HG03135 (cell line): ENCODE results near the gene CNTNAP3.
"Not testable (repeated sequence)": the region's sequence is repeated elsewhere in the genome, so short reads cannot be mapped to it uniquely, and the experiment has no call there.

Source experiments
- ATAC-seq: cut with Tn5 transposase; IDR thresholded peaks from one replicate; pipeline ENCODE4 v1.9.1; 2021; ENCODE audit warnings: mild to moderate bottlenecking, moderate library complexity; ENCODE audit not compliant: unreplicated experiment

The CNTNAP3 gene

DNA sequence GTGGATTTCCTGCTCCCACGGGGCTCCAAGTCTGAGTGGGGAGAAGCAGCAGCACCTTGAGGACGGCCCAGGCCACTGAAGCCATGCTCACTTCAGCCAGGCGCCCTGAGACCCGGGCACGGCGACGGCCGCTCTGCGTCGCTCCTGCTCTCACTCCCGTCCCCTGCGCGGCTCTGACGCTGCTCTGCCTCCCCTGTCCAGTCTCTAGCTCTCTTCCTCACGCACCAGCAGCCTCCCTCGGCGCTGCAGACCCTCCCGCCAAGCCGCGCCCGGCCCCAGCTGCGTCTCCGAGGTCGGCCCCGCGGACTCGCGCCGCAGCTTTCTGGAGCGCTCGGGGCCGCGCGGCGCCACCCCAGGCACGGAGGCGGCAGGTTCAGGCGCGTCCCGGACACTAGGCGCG lies at the start of gene CNTNAP3:
Gene CNTNAP3 (minus strand): TSS at position 188 of the 400 bp plus-strand sequence. CDS start 103 bp downstream, at position 85.
- not testable (repeated sequence) for ATAC-seq

DNA sequence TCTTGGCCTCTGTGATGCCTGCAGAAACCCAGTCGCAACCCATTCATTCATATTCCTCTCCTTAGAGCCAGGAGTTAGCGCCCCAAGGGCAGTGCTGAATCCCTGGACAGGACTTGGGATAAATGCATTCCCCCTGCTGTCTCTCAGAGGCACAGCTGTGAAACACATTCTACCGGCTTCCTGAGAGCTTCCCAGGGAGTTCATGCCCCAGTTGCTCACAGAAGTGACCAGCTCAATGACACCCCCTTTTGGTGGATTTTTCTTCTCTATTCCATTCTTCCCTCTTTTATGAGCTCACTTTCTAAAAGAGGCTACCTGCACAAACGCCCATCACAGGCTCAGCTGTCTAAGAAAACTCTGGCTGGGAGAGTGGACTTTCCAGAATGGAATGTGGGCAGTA lies 8.0 kb downstream of the CNTNAP3 start:
- ATAC-seq, result not testable (repeated sequence)

DNA sequence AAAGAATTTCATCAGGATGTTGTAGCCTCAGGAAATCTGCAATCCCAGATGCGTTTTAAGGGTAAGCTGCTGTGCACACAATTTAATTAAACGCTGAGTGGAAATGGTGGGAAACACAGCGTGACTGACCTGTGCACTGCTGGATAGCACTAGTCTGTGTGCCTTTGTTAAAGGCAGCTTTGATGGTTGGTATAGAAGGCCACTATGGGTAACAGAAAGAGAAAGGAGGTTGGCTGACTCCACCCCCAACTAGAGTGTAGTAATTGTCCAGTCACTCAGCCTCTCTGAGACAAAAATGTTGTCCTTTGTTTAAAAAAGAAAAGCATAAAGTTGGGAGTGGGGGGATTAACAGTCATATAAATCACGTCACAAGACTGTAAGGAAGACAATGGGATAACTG lies 45.5 kb downstream of the CNTNAP3 start:
- not testable (repeated sequence) for ATAC-seq

DNA sequence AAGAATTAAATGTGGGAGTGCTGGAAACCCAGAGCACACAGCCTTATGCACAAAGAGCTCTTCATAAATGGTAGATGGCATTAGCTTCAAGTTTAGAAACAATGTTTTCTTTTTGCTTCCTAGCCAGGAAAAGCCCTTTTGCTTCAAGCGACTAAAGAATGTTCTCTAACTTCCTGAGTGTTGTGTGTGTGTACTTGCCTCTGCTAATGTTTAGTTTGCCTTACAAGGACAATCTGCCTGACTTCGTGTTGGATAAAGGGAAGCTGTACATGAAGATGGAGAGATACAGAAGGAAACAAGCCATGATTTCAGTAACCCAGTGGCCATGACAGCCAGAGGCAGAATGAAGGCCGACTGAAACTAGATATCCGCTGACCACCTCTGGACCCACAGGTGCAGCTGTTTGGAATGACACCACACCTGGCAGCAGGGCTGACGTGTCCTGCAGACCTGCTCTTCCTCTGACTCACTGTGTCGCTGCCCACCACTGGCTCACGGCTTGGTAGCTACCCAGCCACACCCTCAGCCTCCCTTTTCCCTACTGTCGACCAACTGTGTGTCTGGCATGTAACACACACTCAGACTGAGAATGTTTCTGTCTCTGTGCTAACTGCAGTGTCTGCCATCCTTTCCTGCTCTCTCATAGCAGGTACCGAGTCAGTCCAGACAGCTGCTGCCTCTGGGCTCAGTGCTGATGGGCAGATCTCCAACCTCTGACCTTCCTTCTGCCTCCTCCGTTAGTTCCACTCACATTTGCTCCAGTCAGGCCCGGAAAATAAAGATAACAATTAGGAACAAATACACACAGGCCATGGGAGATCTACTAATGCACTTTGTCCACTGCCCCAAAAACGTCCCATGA lies 55.6 kb downstream of the CNTNAP3 start:
- not testable (repeated sequence) for ATAC-seq

DNA sequence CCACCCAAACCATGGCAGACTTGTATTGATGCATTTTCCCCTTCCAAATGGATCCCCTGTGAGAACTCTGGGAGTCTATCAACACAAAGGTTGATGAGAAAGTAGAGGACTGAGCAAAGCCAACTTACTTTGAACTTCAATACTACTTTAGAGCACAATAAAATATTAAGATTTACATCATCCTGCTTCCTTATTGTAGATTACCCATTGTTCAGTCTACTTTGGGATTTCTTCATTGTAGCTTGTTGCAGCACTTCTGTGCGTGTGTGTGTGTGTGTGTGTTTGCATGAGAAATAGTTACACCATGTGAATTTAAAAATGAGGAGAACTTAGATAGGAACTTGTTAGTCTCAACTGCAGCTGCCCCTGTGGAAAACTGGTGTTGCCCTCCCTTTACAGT lies 72.0 kb downstream of the CNTNAP3 start:
- ATAC-seq, result not testable (repeated sequence)

DNA sequence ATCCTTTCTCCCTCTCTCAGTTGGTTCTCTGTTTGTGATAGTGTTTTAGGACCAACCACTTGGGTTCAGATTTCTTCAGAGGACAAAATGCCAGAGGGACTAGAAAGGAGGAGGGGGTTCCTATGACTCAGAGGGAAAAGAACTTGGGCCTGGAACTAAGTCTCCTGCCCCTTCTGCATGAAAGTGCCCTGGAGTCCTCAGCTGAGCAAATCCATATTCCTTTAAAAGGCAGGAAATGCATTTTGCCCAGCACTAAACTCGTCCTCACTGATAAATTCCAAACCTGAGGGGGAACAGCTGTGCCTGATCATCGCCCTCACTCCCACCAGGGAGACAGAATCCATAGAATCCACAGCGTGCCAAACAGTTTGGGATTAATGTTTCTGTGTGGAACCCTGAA lies 78.2 kb downstream of the CNTNAP3 start:
- not testable (repeated sequence) for ATAC-seq

DNA sequence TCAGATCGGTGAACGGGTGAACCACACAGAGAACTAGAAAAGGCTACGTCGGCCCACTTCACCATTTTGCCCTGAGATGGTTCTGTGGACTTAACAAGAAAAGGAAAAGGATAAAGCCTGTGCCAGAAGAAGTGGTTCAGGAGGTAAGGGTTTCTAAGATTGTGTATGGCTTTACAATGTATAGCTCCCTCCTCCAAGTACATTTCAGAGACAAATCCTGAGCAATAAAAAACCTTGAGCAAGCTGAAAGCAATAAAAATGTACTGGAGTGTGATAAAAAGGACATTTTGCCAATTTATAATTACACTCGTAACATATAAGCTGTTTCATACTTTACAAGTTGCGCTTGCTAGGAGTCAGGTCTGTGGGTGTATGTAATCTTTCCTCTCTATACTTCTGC lies 81.3 kb downstream of the CNTNAP3 start:
- ATAC-seq, result not testable (repeated sequence)

DNA sequence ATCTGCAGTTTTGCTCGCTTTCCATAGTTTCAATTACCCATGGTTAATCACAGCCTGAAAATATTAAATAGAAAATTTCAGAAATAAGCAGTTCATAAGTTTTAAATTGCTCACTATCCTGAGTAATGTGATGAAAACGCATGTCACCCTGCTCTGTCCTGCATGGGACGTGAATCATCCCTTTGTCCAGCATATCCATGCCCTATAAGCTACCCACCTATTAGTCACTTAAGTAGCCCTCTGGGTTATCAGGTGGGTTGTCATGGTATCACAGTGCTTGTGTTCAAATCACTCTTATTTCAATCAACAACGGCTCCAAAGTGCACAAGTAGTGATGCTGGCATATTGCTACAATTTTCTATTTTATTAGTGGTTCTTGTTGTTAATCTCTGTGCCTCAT lies 82.1 kb downstream of the CNTNAP3 start:
- not testable (repeated sequence) for ATAC-seq

DNA sequence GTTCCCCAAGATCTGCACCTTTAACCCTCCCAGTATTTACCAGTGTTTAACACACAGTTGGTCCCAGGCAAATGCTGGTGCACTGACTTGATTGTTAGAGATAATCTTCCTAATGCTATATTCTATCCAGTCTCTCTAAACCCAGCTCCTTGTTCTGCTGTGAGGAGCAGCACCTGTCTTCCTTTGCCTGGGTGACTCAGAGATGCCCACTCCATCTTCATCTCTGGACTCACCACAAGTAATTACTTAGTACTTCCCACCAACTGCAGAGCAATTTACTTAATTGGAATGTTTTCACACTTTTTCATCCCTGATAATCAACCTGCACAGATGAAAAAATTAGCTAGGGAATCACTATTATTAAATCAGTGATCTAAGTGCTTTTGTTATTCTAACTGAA lies 87.6 kb downstream of the CNTNAP3 start:
- ATAC-seq, result not testable (repeated sequence)

DNA sequence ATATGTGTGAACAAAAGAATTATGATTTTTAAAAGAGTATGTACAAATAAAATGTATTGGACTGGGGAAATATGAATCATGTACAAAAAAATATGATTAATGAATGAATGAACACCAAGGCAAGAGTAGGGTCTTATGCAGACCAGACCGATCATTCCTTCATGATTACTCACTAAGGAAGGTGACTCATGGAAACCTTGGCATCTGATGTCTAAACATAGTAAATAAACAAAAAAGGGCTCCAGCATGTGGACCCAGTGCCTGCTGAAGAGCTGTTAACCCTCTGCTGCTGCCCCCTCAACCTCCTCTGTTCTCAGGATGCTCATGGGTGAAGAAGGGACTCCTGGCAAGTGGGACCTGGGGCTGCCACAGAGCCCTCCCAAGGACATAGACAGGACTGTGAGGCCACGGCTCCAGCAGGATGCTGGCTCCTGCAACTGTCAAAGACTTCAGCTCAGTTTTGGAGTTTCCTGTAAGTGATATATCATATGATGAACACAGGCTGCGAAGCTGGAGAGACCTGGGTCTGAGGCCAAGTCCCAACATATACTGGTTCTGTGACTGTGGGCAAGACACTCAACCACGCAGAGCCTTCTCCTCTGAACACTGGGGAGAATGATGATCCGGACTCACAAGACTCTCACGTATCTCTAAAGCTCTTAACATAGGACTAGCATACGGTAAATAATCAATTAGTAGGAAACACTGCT lies 89.8 kb downstream of the CNTNAP3 start:
- ATAC-seq, result not testable (repeated sequence)

DNA sequence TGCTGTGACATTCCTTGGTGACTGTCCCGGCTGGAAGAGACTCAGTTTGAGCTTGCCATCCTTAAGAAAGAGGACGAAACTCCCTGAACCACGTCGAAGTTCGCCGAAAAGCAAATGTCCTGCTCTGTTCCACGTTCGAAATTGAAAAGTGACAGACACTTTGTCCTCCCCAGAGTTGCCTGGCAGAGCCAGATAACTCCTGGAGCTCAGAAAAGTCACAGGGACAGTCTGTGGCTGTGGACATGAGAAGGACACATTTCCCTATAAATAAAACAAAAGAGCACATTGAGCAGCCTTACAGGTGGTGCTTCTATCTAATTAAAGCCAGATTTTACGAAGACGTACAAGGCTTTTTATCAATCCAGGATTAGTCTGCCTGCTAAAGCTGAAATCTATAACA lies 116.6 kb downstream of the CNTNAP3 start:
- ATAC-seq, result not testable (repeated sequence)

DNA sequence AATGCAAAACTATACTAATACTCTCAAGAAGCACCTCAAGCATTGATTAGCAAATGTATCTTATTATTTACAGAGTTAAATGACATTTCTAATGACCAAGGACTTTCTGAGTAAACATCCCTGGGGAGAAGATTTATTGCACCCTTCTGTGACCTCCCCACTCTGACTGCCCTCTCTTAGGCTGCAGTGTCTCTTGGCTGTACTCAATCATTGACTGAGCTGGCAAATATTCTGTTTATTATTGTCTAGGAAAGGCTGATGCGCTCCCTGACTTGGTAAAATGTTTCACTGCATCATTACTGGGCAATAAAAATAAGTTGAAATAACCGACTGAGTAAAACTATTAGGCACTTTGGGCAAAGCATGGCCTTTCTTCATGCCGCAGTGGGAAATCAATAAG lies 130.3 kb downstream of the CNTNAP3 start:
- ATAC-seq, result not testable (repeated sequence)

DNA sequence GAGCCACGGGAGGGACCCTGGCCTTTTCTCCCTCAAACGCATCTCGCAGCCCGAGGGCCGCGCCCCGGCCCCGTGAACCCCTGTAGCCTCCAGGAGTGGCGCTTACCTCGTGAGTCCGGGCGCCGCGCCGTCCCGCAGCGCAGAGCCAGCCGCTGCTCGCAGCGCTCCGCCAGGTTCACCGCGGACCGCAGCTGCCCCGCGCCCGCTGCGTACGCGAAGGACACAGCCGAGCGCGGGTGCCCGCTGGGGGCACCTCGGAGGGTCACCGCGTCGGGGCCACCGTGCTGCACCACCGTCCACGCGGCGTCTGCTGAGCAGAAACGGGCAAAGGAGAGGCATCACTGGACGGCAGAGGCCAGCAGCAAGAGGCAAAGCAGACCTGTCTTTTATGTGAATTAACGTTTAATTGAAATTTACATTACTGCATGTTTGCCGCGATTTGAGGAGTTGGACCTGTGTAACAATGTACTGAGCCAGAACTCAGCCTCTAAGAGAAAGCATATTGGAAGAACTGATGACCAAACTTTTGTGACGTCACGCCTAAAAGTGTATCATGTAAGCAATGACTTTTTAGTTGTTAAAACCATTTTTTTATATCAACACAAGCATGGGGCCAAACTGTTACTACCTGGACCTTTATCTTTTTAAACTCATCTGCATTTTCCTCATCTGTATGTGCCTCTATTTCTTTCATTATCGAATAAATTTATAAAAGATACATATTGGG lies 155.0 kb downstream of the CNTNAP3 start:
- not testable (repeated sequence) for ATAC-seq

DNA sequence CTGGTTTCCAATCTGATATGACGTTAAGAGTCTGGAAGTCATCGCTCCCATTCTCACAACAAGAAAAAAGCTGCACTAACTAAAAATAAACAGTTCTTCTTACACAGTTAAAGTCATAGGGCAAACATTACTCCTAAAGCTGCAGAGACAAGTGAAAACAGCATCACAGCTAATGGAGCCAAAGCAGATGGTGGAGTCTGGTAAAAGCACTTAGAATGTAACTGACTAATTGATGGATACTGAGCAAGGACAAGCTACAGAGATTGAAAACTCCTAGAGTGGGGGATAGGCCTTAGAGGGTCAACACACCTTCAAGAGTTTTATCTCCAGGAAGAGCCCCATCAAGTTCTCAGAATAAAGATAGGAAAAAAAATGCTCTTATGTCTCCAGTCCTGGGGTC lies 166.6 kb downstream of the CNTNAP3 start:
- ATAC-seq, result not testable (repeated sequence)

DNA sequence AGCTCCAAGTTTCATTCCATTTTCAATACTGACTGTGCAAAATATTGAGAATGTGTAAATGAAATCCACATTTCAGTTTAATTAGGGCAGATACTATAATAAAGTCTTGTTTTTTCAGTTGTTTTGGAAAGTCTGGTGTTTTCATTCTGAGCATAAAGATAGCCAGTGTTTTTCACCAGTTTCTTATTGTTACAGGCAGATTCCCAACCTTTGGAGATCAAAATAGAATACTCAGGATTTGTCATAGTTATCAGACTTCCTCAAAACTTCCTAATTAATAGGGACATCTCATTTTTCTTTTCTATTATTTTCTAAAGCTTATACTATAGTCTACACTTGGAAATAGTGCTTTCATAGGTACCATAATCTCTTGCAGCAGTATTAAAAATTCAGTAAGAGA lies 176.2 kb downstream of the CNTNAP3 start:
- ATAC-seq, result not testable (repeated sequence)

DNA sequence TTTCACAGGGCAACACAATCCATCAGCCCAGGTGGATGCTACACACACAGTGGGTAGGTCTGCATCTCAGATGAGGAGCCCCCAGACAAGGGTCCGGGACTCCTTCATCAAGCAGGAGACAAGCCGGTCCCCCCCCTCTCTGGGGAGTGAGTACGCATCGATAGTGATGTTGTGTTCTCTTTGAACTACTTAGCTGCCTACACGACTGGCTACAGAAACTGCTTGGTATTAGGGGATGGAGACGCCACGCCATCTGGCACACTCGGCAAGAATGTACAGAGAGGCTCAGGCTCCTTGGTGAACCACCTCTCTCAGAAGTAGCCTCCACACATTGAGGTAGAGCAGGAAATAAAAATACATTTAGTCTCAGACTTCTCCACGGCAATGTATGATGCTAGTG lies 179.8 kb downstream of the CNTNAP3 start:
- ATAC-seq, result no peak

DNA sequence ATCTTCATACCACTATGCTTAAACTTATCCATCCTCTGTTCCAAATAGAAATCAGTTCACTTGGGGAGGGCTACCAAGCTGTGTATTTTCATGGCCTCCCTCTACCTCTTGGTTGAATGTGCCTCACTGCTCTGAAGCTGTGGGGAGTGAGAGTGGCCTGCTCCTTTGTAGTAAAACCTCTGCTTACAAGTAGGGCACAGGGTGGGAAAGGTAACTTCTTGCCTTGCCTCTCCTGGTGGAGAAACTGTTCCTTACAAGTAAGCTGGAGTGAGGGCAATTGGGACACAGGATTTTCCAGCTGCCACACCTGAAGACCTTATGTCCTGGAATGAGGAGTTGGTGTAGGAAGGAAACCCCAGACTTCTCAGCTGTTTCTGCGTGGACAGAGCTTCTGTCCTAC lies 190.8 kb downstream of the CNTNAP3 start:
- not testable (repeated sequence) for ATAC-seq

DNA sequence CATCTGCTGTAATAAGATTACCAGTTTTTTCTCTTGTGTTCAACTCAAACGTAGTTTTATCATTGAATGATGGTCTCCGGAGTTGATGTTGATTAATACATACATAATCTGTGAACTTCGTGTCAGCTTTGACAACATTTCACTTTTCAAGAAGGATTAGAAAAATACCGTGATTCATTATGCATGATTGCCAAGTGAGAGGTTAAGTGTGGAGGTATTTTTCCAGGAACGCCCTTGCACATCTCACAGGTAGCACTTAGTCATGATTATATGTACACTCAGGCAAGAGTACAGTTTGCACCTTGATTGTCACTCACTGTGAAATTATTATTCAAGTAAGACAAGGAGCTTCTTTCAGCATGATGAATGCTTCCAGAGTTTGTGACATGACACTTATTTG lies 202.7 kb downstream of the CNTNAP3 start:
- ATAC-seq, result not testable (repeated sequence)

DNA sequence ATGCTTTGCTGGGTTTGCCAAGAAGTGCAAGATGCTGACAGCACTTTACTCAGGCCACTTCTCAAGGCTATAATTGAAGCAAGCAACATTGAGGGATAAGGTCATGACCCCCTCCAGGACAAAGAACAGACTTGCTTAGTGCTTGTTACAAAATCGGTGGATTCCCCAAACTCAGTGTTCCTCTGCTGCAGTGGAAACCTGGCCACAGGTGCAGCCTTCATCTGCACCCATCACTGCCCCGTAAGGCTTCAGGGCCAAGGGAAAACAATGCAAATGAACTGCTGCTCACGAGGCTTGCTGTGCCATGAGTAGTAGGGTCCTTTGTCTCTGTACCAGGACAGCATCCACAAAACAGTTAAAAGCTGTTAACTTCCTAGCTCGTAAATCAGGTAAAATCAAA lies 205.4 kb downstream of the CNTNAP3 start:
- not testable (repeated sequence) for ATAC-seq

DNA sequence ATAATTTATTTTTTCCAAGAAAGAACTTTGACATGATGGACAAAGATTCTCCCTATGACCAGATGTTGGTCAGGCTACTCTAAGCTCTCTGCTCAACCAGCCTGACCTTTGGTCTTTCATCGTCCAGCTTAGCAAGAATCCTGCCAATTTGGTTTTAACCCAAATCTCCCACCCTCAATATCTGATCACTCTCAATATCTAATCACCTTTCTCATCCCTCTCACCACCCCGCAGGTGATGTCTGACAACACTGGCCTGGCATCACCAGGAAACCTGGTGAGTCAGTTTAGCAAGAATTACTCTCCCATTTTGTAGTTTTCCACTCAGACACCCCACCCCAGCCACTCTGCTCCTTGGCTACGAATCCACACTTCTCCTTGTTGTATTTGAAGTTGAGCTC lies 207.9 kb downstream of the CNTNAP3 start:
- ATAC-seq, result not testable (repeated sequence)

DNA sequence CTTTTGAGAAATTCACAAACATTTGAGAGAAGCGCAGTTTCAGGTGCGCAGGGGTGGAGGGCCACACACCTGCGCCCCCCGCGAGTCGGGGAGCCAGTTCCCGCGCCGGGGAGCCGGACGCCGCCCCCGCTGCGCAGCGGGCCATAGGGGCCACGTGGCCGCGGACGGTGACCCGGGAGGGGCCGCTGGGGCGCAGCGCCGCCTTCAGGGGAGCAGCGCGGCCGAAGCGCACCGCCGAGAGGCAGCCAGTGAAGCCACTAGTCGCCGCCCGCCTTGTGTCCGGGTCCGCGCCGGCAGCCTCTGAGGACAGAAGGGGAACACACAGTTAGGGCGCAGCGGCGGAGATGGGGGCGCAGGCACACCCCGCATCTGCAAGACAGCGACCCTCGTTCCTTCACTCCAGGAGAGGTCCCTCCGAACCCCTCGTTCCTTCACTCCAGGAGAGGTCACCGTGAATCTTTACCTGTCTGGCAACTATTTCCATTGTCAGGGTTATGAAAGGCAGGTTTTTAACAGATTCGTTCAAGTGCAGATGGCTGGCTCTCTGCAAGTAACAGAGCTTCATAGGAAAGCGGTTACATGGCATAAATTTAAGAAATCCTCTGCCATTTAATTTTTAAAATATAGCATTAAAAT lies 209.2 kb downstream of the CNTNAP3 start:
- ATAC-seq, result not testable (repeated sequence)
